GM19324 (cell line): ENCODE results near the gene WDR43.

Source experiments
- ATAC-seq: cut with Tn5 transposase; IDR thresholded peaks from one replicate; pipeline ENCODE4 v1.9.1; 2021; ENCODE audit warnings: mild to moderate bottlenecking, moderate library complexity; ENCODE audit not compliant: unreplicated experiment, low FRiP score

WDR43 gene

DNA sequence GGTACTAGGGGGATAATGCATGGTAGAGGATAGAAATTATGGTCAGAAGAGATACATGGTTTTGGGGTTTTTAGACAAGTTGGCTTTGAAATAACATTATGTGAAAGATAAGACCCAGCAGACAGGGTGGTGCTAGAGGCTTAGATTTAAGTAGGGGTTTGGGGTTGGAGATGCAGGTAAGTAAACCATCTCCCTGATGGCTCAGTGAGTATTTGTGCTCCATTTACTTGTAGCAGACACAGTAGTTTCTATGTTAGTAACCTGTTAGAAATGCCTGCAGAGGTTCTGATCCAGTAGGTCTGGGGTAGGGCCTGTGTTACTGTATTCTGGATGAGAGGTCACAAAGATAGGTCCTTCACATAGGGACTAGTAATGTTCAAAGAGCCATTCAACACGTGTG, 13.7 kb downstream of the WDR43 start:
- ATAC-seq = no peak

DNA sequence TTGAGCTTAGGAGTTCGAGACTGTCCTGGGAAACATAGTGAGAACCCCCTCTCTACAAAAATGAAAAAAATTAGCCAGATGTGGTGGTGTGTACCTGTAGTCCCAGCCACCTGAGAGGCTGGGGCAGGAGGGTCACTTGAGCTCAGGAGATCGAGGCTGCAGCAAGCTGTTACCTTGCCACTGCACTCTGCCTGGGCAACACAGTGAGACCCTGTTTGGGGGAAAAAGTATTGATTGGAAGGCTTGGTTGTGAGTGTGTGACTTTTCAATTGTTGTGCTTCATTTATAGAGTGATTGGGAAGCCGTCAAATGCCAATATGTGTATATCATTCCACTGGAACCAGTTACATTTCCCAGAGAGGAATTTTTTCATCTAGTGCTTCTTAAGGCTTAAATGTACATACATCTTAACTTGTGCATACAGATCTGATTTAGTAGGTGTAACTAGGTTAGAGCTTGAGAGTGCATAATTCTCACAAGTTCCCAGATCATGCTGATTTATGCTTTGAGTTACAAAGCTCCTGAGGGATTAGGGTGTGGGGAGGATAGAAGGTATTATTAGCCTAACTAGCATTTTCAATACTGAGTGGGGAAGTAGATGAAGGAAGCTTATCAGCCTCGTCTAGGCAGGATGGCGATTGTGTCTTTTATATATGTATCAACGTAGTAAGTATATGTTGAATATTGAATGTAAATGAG, 15.3 kb downstream of the WDR43 start:
- no peak for ATAC-seq

DNA sequence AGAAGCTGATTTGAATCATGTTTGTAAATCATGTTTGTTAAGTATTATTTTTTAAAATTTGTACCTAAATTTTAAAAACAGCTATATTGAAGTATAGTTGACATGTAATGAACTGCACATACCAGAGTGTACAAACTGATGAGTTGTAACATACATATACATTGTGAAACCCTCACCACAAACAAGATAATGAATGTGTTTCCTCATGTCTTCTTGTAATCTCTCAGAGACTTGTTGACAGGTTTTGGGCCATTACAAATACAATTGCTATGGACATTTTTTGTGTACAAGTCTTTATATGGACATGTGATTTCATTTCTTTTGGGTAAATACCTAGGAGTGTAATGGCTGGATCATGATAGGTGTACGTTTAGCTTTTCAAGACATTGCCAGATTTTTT, 21.5 kb downstream of the WDR43 start:
- no peak for ATAC-seq

DNA sequence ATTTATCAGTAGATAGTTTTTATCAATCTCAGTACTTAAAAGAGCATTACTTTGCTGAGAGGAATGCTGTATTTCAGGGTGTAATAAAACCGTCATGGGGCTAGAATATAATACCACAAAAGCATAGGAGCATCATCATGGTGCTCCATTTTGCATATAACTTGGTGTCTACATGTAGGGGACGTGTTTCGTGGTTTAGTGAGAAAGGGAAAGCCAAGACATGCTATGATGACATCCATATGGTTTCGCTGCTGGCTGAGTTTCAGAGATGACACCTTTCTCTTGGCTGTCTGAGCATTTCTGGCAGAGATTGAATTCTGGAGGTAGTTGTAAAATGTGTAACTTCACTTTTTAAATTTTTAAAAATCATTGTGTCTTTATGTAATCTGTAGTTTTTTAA, 32.4 kb downstream of the WDR43 start:
- no peak for ATAC-seq

DNA sequence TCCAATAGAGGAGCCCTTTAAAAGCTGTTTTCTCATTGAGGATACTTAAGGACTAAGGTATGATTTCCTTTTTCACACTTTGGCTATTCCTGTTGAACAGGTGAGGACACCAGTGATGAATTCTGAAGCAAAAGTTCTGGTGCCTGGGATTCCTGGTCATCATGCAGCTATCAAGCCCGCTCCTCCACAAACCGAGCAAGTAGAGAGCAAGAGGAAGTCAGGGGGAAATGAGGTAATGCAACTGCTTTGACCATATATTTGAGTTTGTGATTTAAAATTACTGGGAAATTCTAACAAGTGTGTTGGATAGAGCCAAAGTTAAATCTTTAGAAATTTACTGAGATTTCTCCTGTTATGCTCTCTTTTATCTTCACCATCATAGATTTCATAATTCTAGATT, 33.0 kb downstream of the WDR43 start:
- no peak for ATAC-seq

DNA sequence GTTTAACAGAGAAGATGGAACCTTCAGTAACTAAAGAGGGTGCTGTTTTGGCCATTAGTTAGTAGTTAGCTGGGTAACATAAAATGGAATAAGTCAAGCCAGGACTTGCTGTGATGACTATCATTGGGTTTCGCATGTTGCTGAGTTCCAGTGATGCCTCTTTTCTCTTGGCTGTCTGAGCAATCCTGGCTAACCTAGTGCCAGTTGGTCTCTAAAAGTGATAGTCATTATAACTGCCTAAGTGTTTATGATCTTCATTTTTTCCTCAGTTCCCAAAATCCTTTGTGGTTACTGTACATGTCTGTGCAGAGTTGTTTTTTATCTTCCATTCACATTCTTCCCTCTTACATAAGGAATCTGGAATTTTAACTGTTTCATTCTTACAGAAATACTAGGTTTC, 33.4 kb downstream of the WDR43 start:
- ATAC-seq = no peak

DNA sequence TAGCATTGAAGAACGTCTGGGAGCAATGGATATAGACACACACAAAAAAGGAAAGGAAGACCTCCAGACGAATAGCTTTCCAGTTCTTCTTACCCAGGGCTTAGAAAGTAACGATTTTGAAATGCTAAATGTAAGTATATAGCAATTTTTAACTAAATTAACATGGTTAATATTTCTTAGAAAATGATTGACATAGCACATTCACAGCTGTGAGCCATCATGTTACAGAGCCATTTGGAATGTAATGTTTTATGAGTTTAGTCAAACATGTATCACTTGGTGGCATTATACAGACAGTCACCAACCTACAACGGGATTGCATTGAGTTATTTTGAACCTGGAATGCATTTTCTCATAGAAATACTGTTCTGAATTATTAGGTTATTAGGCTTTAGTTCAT, 35.1 kb downstream of the WDR43 start:
- no peak for ATAC-seq

DNA sequence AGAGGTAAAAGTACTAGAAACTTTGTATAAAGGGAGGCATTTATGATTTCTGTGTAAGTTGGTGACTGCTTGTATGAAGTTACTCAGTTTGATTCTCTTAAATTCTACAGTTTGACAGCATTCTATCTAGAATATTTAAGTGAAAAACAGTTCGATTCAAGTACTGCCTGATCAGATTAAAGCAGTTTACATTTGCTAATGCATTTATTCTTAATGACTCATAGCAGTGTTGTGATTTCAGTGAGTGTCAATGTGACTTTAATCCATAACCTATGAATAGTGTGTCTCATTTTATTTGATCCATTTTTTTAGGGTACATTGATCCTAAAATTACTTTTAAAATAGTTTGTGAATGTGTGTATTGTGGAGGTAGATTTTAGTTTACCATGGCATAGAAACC, 35.7 kb downstream of the WDR43 start:
- ATAC-seq = no peak

DNA sequence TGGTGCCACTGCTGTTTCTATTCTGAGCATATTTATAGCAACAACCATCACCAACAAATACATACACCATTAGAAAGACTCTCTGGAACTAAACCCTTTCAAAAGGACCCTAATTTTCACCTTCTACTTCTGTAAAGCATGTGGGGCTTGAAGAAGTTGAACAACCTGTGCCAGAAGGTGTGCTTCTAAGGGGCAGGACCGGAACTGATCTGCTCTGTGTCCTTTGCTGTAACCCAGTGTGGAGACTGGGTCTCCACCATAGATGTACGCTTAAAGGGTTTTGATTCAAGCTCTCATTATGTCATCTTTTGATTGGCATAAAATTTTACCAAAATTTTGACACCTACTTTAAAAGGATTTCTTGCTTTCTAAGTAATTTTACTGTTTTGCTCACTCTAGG, 40.3 kb downstream of the WDR43 start:
- ATAC-seq = no peak

DNA sequence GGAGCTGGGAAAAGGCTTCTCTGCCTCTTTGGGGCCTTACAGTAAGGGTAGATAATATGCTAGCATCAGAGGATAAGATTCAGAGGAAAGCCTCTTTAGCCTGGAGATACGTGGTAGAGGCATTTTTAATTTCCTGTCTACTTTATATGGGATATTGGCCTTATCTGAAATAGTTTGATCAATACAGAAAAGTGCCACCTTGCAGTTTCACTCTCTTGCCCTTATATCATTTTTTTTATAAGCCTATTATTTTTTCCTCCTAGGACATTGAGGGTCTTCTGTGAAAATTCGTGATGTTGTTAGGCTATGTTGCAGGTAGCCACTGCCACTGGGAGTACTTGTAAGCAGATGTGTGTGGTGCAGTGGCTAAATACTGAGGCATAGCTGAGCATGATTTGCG, 46.5 kb downstream of the WDR43 start:
- ATAC-seq = no peak

DNA sequence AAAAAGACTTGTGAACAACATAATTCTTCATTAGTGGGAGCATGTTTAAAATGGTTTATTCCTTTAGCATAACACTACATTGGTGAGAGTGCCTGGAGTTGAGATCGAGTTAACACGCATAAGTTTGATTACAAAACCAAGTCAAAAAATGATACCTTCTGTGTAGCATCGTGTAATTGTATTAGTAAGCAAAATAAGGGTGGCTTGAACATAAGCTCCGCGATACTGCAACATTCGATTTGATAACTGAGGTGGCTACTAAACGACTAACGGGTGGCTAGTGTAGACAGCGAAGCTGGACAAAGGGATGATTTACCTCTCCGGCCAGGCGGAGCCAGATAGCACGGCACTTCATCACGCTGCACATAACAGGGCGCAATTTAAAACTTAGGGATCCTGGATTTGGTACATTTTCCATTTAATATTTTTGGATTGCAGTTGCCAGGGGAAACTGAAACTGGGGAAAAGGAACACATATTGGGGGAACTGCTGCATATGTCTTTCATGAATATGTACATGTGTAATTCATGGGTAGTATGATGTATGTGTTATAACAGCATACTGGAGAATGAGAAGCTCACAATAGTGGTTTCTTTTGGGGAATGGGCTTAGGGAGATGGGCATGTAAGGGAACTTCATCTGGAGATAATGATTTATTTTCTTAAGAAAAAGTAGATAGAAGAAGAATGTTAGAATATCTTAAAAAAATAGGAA, 50.2 kb downstream of the WDR43 start:
- ATAC-seq = no peak

DNA sequence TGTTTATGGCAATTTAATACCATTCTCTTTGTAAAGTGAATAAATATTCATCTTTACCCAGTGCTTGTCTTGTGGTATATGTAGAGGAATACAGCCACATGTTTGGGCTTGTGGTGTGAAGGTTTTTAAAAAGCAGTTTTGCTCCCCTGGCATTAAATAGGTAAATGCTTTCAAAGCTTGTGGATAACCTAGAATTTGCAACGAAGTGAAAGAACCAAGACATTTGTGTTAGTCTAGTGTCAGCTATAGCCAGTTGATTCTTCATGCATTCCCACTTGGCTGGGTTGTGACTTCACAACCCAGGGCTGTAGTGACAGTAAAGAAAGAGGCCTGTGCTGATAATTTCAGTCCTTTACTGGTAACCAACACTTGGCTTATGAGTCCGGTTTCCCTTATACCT, 53.7 kb downstream of the WDR43 start:
- ATAC-seq = no peak

DNA sequence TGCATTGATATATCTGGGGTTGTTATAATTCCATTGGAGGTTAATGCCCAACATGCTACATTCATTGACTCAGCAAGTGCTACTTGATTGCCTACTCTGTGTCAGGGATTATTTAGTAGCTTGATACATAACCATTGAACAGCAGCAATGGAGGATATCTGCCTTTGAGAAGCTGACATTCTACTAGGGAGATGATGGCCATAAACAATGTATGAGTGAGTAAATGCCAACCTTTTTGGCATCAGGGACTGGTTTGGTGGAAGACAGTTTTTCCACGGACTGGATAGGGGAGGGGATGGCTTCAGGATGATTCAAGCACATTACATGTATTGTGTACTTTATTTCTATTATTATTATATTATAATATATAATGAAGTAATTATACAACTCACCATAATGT, 54.7 kb downstream of the WDR43 start:
- no peak for ATAC-seq

DNA sequence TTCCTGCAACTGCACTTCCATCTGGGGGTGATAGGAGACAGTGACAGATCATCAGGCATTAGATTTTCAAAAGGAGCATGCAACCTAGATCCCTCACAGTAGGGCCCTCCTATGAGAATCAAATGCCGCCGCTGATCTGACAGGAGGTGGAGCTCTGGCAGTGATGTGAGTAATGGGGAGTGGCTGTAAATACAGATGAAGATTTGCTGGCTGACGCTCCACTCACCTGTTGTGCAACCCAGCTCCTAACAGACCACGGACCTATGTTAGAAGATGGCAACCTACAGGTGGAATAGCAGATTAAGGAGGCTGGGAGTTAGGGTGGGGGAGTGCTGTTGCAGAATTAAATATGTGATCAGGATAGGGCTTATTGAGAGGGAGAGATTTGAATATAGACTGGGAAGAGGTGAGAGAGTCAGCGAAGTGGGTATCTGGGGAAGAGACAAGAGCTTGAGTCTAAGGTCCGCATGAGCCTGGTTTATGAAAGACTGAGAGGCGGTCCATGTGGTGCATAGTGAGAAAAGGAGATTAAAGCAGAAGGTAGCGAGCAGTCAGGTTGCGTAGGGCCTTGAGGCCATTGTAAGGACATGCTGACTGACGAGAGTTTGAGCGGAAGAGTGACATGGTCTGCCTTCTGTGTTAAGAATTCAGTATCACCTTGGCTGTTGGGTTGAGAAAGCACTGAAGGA, 55.3 kb downstream of the WDR43 start:
- no peak for ATAC-seq

DNA sequence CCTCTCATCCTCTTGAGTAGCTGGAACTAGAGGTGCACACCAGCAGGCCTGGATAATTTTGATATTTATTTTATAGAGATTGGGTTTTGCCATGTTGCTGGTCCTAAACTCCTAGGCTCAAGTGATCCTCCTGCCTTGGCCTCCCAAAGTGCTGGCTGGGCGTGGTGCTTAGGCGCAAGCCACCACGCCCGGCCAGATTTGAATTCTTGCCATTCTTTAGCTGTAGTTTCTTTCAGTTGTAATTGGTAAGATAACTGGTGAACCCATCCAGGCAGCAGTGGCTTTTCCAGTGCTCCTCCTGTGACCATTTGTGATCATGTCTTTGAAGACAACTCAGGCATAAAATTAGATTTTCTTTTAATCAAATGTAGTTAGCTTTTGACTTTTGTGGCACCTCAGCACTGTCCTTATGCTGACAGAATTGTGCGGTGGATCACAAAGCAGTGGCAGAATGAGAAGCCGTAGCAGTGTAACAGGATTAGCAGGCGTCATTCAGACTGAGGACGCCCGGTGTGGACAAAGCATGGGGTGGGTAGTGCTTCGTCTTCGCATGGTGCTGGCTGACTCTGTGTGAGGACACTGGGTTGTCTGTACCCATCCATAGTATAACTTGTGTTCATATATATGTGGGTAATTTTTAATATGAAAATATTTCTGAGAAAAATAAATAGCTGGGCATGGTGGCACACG, 56.6 kb downstream of the WDR43 start:
- no peak for ATAC-seq

DNA sequence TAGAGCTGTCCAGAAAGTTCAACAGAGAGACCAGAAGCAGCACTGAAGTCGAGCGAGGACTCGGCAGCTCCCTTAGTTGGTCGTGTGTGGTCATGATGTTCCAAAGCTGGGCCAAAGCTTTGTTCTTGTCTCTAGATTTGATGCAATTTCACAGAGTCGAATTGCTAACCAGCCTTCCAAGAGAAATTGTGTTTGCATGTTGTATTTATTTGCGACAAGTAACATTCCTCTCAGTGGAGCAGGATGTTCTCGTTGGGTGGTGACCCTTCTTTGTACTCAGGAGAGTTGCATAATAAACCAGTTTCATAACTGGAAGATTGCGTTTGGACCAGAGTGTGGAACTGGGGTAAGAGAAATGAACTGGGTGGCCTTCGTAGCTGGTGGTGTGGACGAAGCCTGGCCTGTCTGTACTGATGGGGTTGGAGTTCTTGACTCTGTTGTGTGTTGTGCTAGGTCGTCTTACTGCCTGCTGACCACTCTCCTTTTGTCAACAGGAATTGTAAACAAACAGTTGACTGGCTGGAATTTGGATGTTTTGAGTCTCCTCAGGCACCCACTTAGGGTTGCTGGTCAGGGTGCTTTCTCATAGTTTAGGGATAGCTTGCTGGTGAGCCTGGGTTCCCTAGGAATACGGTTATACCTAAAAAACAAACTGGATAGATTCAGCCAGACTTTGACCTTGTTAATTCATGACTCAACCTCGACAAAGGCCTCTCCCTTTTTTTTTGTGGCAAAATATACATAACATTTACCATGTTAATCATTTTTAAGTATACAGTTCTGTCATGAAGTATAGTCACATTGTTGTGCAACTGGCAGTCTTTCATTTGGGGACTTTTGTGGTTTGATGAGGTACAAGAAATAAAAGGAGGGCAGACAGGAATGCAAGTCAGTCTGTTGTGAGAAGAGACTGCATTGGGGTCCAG, 57.7 kb downstream of the WDR43 start:
- no peak for ATAC-seq

DNA sequence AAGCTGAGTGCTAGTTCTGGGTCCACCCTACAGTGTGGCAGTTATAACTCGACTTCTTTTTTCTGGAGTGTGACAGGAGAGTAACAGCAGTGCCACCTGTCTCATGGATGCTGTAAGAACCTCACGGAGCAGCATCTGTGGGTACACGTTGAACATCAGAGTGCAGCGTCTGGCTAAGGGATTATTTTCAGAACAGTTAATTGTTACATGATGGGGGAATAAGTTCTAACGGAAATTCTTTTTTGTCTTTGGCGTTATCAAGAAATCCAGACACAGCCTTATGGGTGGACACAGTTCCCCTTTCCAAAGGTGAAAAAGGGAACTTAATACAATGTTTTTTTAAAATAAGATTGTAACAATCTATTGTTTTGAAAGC, 58.4 kb downstream of the WDR43 start:
- no peak for ATAC-seq

DNA sequence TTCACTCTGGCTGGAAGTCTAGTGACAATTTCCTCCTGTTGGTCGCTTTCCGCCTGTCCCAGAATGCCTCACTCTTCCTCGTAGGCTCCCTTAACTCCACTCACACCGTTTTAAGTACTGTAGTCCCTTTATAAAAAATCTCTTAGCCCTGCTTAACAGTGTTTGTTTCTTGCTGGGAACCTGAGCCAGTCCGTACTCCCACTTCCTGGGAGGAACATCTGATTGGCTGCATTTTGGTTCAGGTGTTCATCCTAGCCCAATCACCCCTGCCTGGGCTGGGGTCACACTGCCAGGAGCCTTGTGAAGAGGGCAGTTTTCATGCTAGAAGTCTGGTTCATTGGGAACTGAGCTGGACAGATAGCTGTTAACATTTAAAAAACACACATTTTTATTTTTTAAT, 61.0 kb downstream of the WDR43 start:
- no peak for ATAC-seq

DNA sequence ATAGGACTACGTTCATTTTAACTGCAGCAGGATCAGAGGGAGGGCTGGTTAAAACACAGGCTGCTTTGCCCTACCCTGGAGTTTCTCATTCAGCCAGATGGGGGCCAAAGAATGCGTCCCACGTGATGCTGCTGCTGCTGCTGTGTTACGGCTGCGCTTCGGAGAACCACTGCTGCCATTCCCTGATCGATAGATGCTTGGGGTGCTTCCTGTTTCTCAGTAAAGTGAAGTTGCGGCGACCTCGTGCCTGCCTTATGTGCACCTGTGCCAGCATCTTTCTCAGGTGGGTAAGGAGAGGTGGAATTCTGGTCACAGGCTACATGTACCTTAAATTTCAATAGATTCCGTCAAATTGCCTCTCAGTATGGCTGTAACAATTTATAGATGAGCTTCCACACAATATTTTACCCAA, 62.0 kb downstream of the WDR43 start:
- ATAC-seq = no peak

DNA sequence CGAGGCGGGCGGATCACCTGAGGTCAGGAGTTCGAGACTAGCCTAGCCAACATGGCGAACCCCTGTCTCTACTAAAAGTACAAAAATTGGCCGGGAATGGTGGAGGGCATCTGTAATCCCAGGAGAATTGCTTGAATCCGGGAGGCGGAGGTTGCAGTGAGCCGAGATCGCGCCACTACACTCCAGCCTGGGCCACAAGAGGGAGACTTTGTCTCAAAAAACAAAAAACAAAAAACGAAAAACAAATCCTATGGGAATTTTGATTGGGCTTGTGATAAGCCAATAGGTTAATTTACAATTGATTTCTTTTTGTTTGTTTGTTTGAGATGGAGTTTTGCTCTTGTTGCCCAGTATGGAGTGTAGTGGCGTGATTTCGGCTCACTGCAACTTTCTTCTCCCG, 62.4 kb downstream of the WDR43 start:
- ATAC-seq = no peak
